ENCODE measurements around the gene IDH1.

The IDH1 gene

GRCh38 chr2:208297961-208298360 is 43.1 kb upstream of the IDH1 start:
- Histone ChIP-seq H3K4me3 (ENCODE audit: low read length) (no peak overlapping the region), H3F3A (ENCODE audit: control insufficient read depth, insufficient read depth) (peaks cover 2% of the 10 kb centered on the region; the same call in 1 of the 2 replicates), H3K9me3 (ENCODE audit: control insufficient read depth, insufficient read depth, low read length) (no peaks in the 10 kb centered on the region), H3K27ac (ENCODE audit: low read depth, low read length) (no peak overlapping the region), H4K20me1 (ENCODE audit: control insufficient read depth, insufficient read depth, low read depth, low read length) (no peaks in the 10 kb centered on the region), H3K4me1 (ENCODE audit: control insufficient read depth, low read length) (peaks cover 13% of the 10 kb centered on the region), H3K36me3 (ENCODE audit: control insufficient read depth, low read length) (peaks cover 87% of the 10 kb centered on the region), H3K79me2 (ENCODE audit: control insufficient read depth, low read length) (peaks cover 11% of the 10 kb centered on the region), H3K27me3 (ENCODE audit: control insufficient read depth, low read length) (no peaks in the 10 kb centered on the region), H3K4me2 (ENCODE audit: low read length) (no peak overlapping the region), H3K9me2 (replicated peaks; ENCODE audit: control insufficient read depth, low read length) (no peaks in the 10 kb centered on the region)
- no peak for TF ChIP-seq CTCF (IDR thresholded peaks at IDR 0.05; ENCODE audit: low read depth, low read length, poor library complexity, severe bottlenecking)
- no peak for TF ChIP-seq EZH2phosphoT487 (IDR thresholded peaks at IDR 0.05; ENCODE audit: borderline replicate concordance, low read length)

- Histone ChIP-seq H3K79me2 (ENCODE audit: control insufficient read depth, low read length) (peaks cover 17% of the 10 kb centered on the region), H3K4me2 (ENCODE audit: low read length) (no peak overlapping the region), H3K4me3 (ENCODE audit: low read length) (no peak overlapping the region), H3K36me3 (ENCODE audit: control insufficient read depth, low read length) (peaks cover 86% of the 10 kb centered on the region), H4K20me1 (ENCODE audit: control insufficient read depth, insufficient read depth, low read depth, low read length) (no peaks in the 10 kb centered on the region), H3K9me3 (ENCODE audit: control insufficient read depth, insufficient read depth, low read length) (no peaks in the 10 kb centered on the region), H3K27ac (ENCODE audit: low read depth, low read length) (no peak overlapping the region), H3K9me2 (replicated peaks; ENCODE audit: control insufficient read depth, low read length) (no peaks in the 10 kb centered on the region), H3K27me3 (ENCODE audit: control insufficient read depth, low read length) (no peaks in the 10 kb centered on the region), H3F3A (ENCODE audit: control insufficient read depth, insufficient read depth) (peaks cover 2% of the 10 kb centered on the region; the same call in 1 of the 2 replicates), H3K4me1 (ENCODE audit: control insufficient read depth, low read length) (peaks cover 13% of the 10 kb centered on the region)
- TF ChIP-seq EZH2phosphoT487 (IDR thresholded peaks at IDR 0.05; ENCODE audit: borderline replicate concordance, low read length) (no peak), CTCF (IDR thresholded peaks at IDR 0.05; ENCODE audit: low read depth, low read length, poor library complexity, severe bottlenecking) (no peak)
Observed at GRCh38 chr2:208296610-208297009, 41.7 kb upstream of the IDH1 start.

GRCh38 chr2:208295834-208296233 is 41.0 kb upstream of the IDH1 start:
- no peak overlapping the region for H3K27ac ChIP-seq (ENCODE audit: low read depth, low read length)
- peaks cover 86% of the 10 kb centered on the region for H3K36me3 ChIP-seq (ENCODE audit: control insufficient read depth, low read length)
- H3F3A ChIP-seq (ENCODE audit: control insufficient read depth, insufficient read depth), result peaks cover 2% of the 10 kb centered on the region; the same call in 1 of the 2 replicates
- H3K9me2 ChIP-seq (replicated peaks; ENCODE audit: control insufficient read depth, low read length), result no peaks in the 10 kb centered on the region
- H3K4me3 ChIP-seq (ENCODE audit: low read length), result no peak overlapping the region
- H3K79me2 ChIP-seq (ENCODE audit: control insufficient read depth, low read length), result peaks cover 24% of the 10 kb centered on the region
- no peaks in the 10 kb centered on the region for H4K20me1 ChIP-seq (ENCODE audit: control insufficient read depth, insufficient read depth, low read depth, low read length)
- peaks cover 13% of the 10 kb centered on the region for H3K4me1 ChIP-seq (ENCODE audit: control insufficient read depth, low read length)
- no peaks in the 10 kb centered on the region for H3K9me3 ChIP-seq (ENCODE audit: control insufficient read depth, insufficient read depth, low read length)
- TF ChIP-seq EZH2phosphoT487 (IDR thresholded peaks at IDR 0.05; ENCODE audit: borderline replicate concordance, low read length) (no peak), CTCF (IDR thresholded peaks at IDR 0.05; ENCODE audit: low read depth, low read length, poor library complexity, severe bottlenecking) (no peak)
- H3K4me2 ChIP-seq (ENCODE audit: low read length), result no peak overlapping the region
- no peaks in the 10 kb centered on the region for H3K27me3 ChIP-seq (ENCODE audit: control insufficient read depth, low read length)
